K562 (cell line): ENCODE measurements around the gene PGGHG. TPM values are rescaled to one million over a fixed set of nuclear protein-coding genes. Genes with fewer than 3 reads are reported as not detected.

Experiments used
- ATAC-seq: fragments of 200-7000 bp; cut with Tn5 transposase; 3 replicates; pipeline ENCODE4 v1.9.1; 2020; ENCODE audit warnings: moderate library complexity
- BruUV-seq: library from RNA; stranded (reverse); fragments of 400-500 nt; replicated peaks from 2 replicates; lab custom pipeline; 2021; lab: Mats Ljungman, UMichigan
- CTCF ChIA-PET: fragments of 300-600 bp; formaldehyde crosslinking; extraction: SDS; loops from one replicate; lab custom pipeline; 2021; ENCODE audit warnings: low intra/inter-chr PET ratio; lab: Yijun Ruan, JAX
- POLR2A ChIA-PET: fragments of 300-600, 350-650 bp; sonication (Branson Sonifier 250); formaldehyde crosslinking; extraction: SDS; loops from one replicate; lab custom pipeline; 2021; ENCODE audit warnings: antibody characterized with exemption, inconsistent platforms; lab: Yijun Ruan, JAX
- DNase-seq, 4 experiments: peaks; one replicate each; pipeline versions ENCODE4 v3.0.0 to v3.0.0-alpha.2; 2011 to 2018; ENCODE audit warnings: low spot score in 3 of 4, mixed read lengths in 3 of 4; ENCODE audit errors: extremely low read depth in 1 of 4
- FAIRE-seq: peaks from 2 replicates; lab custom pipeline; 2011; peaks lifted over from hg19 to GRCh38; lab: Jason Lieb, UNC
- H2AFZ ChIP-seq: 2 replicates; pipeline ENCODE4 v1.6.0; 2011; ENCODE audit warnings: low read depth, low read length, control low read depth, inconsistent platforms
- H3K27ac ChIP-seq: fragments of 200-600 bp; 3 replicates; pipeline ENCODE4 v1.8.0; 2011; ENCODE audit warnings: low read depth, mild to moderate bottlenecking, control low read depth, inconsistent platforms, low read length, moderate library complexity, mixed read lengths; ENCODE audit errors: extremely low read depth
- H3K27me3 ChIP-seq, 2 experiments: fragments of 300-600 bp in 1 of 2; 2 replicates in 1 of 2; 3 replicates in 1 of 2; pipeline versions ENCODE4 v1.6.0 to v1.8.0; 2011; ENCODE audit warnings: inconsistent platforms in 2 of 2, low read length in 2 of 2, mild to moderate bottlenecking in 1 of 2, mixed read lengths in 1 of 2, moderate library complexity in 1 of 2; ENCODE audit not compliant: control insufficient read depth in 2 of 2, insufficient read depth in 2 of 2
- H3K36me3 ChIP-seq: fragments of 300-600 bp; 3 replicates; pipeline ENCODE4 v1.8.0; 2011; ENCODE audit warnings: mild to moderate bottlenecking, low read length, inconsistent platforms; ENCODE audit not compliant: control insufficient read depth, insufficient read depth
- H3K4me1 ChIP-seq, 2 experiments: fragments of 200-600 bp in 1 of 2; replicated peaks in 1 of 2; 2 replicates in 1 of 2; 3 replicates in 1 of 2; pipeline versions ENCODE4 v1.5.1 to v1.8.0; 2011; ENCODE audit warnings: inconsistent platforms in 2 of 2, low read length in 2 of 2, mild to moderate bottlenecking in 1 of 2, mixed read lengths in 1 of 2, moderate library complexity in 1 of 2; ENCODE audit not compliant: control insufficient read depth in 2 of 2, insufficient read depth in 2 of 2
- H3K4me2 ChIP-seq: 2 replicates; pipeline ENCODE4 v1.6.1; 2011; ENCODE audit warnings: low read length, control low read depth, inconsistent platforms, mixed read lengths; ENCODE audit not compliant: insufficient read depth
- H3K4me3 ChIP-seq: fragments of 200-600 bp; sonication (generic), shearing (Covaris generic); 2 replicates; pipeline ENCODE4 v1.5.1; 2016; ENCODE audit warnings: control low read depth, inconsistent platforms
- H3K79me2 ChIP-seq: fragments of 200-600 bp; 3 replicates; pipeline ENCODE4 v1.8.0; 2011; ENCODE audit warnings: low read length, inconsistent platforms; ENCODE audit not compliant: control insufficient read depth, insufficient read depth
- H3K9ac ChIP-seq, 2 experiments: 2 replicates each; pipeline versions ENCODE4 v1.6.0 to v1.6.1; 2011; ENCODE audit warnings: low read depth in 2 of 2, low read length in 2 of 2, control low read depth in 1 of 2, inconsistent platforms in 1 of 2, mild to moderate bottlenecking in 1 of 2, mixed read lengths in 1 of 2; ENCODE audit not compliant: insufficient read depth in 1 of 2
- H3K9me1 ChIP-seq: one replicate; pipeline ENCODE4 v1.6.0; 2011; ENCODE audit warnings: inconsistent platforms, mild to moderate bottlenecking, low read length, moderate library complexity; ENCODE audit not compliant: control insufficient read depth, insufficient read depth
- H3K9me3 ChIP-seq: replicated peaks from 2 replicates; pipeline ENCODE4 v1.5.1; 2011; ENCODE audit warnings: low read depth, low read length, inconsistent platforms; ENCODE audit not compliant: control insufficient read depth, insufficient read depth
- H4K20me1 ChIP-seq: replicated peaks from 2 replicates; pipeline ENCODE4 v1.6.1; 2011; ENCODE audit warnings: low read length, inconsistent platforms, mixed read lengths; ENCODE audit not compliant: control insufficient read depth, insufficient read depth
- IFI16 ChIP-seq: fragments of 250-450 bp; sonication (Bioruptor Pico); IDR thresholded peaks from 2 replicates; pipeline ENCODE4 v2.1.2; 2022; ENCODE audit warnings: mild to moderate bottlenecking, inconsistent platforms
- MYC ChIP-seq, 2 experiments: fragments of 250-450 bp in 1 of 2; sonication (Bioruptor Pico) in 1 of 2; IDR thresholded peaks; 2 replicates each; pipeline versions ENCODE4 v1.5.1 to v1.6.1; 2012 to 2021; ENCODE audit warnings: low read depth in 2 of 2, borderline replicate concordance in 1 of 2, improper control_type of control experiment in 1 of 2, low read length in 1 of 2, mild to moderate bottlenecking in 1 of 2, moderate library complexity in 1 of 2
- NFRKB ChIP-seq: fragments of 450-650 bp; IDR thresholded peaks from 2 replicates; pipeline ENCODE4 v1.6.1; 2016; ENCODE audit warnings: low read depth
- POLR2G ChIP-seq: fragments of 200-400 bp; formaldehyde crosslinking; IDR thresholded peaks from 2 replicates; pipeline ENCODE4 v1.6.1; 2017; ENCODE audit warnings: low read depth, mild to moderate bottlenecking, antibody characterized with exemption, low read length, moderate library complexity
- RBFOX2 ChIP-seq: fragments of 200-400 bp; formaldehyde crosslinking; IDR thresholded peaks from 2 replicates; pipeline ENCODE4 v1.6.1; 2017; ENCODE audit warnings: low read depth, mild to moderate bottlenecking, low read length, moderate library complexity
- SRSF3 ChIP-seq: fragments of 200-400 bp; formaldehyde crosslinking; IDR thresholded peaks from 2 replicates; pipeline ENCODE4 v1.6.1; 2016; ENCODE audit warnings: mild to moderate bottlenecking, low read length, moderate library complexity; ENCODE audit not compliant: insufficient read depth
- TBP ChIP-seq: optimal IDR thresholded peaks from 2 replicates; pipeline ENCODE3; 2011; ENCODE audit warnings: low read depth, low read length, improper control_type of control experiment
- WGBS: fragments of 100-300 bp; shearing (Covaris generic); methylation state at CpG from one replicate; pipeline ENCODE4 v1.1.6; 2016; ENCODE audit warnings: low coverage, mixed read lengths; ENCODE audit not compliant: insufficient coverage; ENCODE audit errors: missing lambda C conversion rate; 5-methylcytosine and 5-hydroxymethylcytosine counted together
- in situ Hi-C: fragments of 300-500 bp; cut with MboI; formaldehyde crosslinking; loops from 4 replicates; pipeline ENCODE4 v1.15.0; 2018; ENCODE audit warnings: inconsistent platforms, mixed read lengths
- intact Hi-C: fragments of 100-400 bp; cut with micrococcal nuclease; formaldehyde crosslinking; loops from 2 replicates; pipeline ENCODE4 v1.14.2; 2022
- polyA plus RNA-seq, 8 experiments: library from polyadenylated mRNA; depleted of rRNA in 4 of 8; stranded (reverse) in 5 of 8; unstranded in 3 of 8; fragments of >200 nt; fragmentation: Nextera tagmentation in 2 of 8; fragmentation: Illumina TruSeq in 1 of 8; extraction: Ambion mirVana in 2 of 8; extraction: Trizol in 1 of 8; gene quantifications; 2 replicates each; pipeline versions ENCODE4 v1.2.1 to v1.2.3, GENCODE V29; 2011 to 2014; ENCODE audit warnings: inconsistent platforms in 1 of 8, missing spikeins in 1 of 8
- total RNA-seq, 7 experiments: library from RNA; depleted of rRNA in 6 of 7; stranded (reverse); fragments of >200 nt in 6 of 7; fragmentation: Illumina TruSeq in 2 of 7; extraction: Trizol in 2 of 7; gene quantifications; 2 replicates each; pipeline versions ENCODE4 v1.2.1 to v1.2.3, GENCODE V29; 2011 to 2021; ENCODE audit warnings: low replicate concordance in 1 of 7
- TF ChIP-seq, protein P1 (sequence below): fragments of 250-450 bp; sonication (Bioruptor Pico); IDR thresholded peaks from 2 replicates; pipeline ENCODE4 v1.4.0; 2020; ENCODE audit warnings: mild to moderate bottlenecking
- TF ChIP-seq, protein P2 (sequence below): fragments of 250-450 bp; sonication (Bioruptor Pico); IDR thresholded peaks from 2 replicates; pipeline ENCODE4 v1.4.0; 2020; ENCODE audit warnings: mild to moderate bottlenecking, moderate library complexity
- TF ChIP-seq, protein P3 (sequence below): fragments of 250-450 bp; sonication (Bioruptor Pico); IDR thresholded peaks from 2 replicates; pipeline ENCODE4 v1.4.0; 2020
- TF ChIP-seq, protein P4 (sequence below): fragments of 250-450 bp; sonication (Bioruptor Pico); IDR thresholded peaks from 2 replicates; pipeline ENCODE4 v1.5.1; 2021; ENCODE audit warnings: mild to moderate bottlenecking

PGGHG gene
- total and polyA plus RNA-seq, 9 of the 15 experiments (the other 6 are each of a cell fraction or from before 2014, with no cell fraction given): 0.38 to 85.1 (median 18.1) TPM

DNA sequence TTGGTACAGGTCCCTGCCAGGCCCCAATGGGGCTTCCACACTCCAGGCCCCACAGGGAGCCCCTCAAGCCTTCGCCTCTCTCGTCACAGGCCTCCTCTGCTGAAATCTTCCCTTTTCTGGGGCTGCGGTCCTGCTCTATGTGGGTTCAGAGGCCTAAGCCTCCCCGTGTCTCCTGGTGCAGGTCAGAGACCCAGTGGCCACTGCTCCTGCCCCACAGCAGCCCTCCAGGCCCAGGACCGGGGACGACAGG lies 37.6 kb downstream of the PGGHG start:
- Histone ChIP-seq H3K4me3 (peak overlapping the region; percentile 18; the same call in 1 of the 2 replicates), H3K36me3 (no peaks in the 10 kb centered on the region), H3K4me2 (peak overlapping the region; percentile 63), H3K9me3 (no peaks in the 10 kb centered on the region), H3K9me1 (no peaks in the 10 kb centered on the region), H3K27me3 (no peaks in the 10 kb centered on the region), H3K27ac (peak overlapping the region; percentile 88), H2AFZ (peak overlapping the region; percentile 46), H3K9ac (peak overlapping the region; percentile 61 to 93), H4K20me1 (no peaks in the 10 kb centered on the region), H3K79me2 (peaks cover 29% of the 10 kb centered on the region), H3K4me1 (peaks cover 51 to 58% of the 10 kb centered on the region in 2 experiments)
- FAIRE-seq: no peak
- ChIA-PET POLR2A (interaction anchor here (1.6 kb wide), 1 partner anchor 10 kb away, joined by 5 read pairs; no protein-coding TSS in a partner anchor), CTCF (no interaction called here)
- ATAC-seq: peak; percentile 11; the same call in 2 of the 3 replicates
- 40% methylated on average over 6 of the region's 6 CpGs for WGBS
- intact Hi-C loops: no loop called here
- in situ Hi-C loops: no loop called here
- BruUV-seq: no TSS peak
- DNase-seq: peak in 1 of 4 experiments; percentile 5
- TF ChIP-seq NFRKB (peak; percentile 43; the same call in 1 of the 2 replicates), TBP (peak; percentile 7), SRSF3 (0 out of 2 replicates have a peak, but pooled peaks have one; percentile 35), POLR2G (peak; percentile 63), IFI16 (CRISPR knock-in tag) (no peak), RBFOX2 (peak; percentile 72), MYC (IDR thresholded peaks at IDR 0.05; ENCODE audit: low read depth, low read length) (no peak), MYC (CRISPR knock-in tag; IDR thresholded peaks at IDR 0.05; ENCODE audit: borderline replicate concordance, low read depth) (no peak)
- TF ChIP-seq, protein P1, sequence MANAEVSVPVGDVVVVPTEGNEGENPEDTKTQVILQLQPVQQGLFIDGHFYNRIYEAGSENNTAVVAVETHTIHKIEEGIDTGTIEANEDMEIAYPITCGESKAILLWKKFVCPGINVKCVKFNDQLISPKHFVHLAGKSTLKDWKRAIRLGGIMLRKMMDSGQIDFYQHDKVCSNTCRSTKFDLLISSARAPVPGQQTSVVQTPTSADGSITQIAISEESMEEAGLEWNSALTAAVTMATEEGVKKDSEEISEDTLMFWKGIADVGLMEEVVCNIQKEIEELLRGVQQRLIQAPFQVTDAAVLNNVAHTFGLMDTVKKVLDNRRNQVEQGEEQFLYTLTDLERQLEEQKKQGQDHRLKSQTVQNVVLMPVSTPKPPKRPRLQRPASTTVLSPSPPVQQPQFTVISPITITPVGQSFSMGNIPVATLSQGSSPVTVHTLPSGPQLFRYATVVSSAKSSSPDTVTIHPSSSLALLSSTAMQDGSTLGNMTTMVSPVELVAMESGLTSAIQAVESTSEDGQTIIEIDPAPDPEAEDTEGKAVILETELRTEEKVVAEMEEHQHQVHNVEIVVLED: no peak
- TF ChIP-seq, protein P2, sequence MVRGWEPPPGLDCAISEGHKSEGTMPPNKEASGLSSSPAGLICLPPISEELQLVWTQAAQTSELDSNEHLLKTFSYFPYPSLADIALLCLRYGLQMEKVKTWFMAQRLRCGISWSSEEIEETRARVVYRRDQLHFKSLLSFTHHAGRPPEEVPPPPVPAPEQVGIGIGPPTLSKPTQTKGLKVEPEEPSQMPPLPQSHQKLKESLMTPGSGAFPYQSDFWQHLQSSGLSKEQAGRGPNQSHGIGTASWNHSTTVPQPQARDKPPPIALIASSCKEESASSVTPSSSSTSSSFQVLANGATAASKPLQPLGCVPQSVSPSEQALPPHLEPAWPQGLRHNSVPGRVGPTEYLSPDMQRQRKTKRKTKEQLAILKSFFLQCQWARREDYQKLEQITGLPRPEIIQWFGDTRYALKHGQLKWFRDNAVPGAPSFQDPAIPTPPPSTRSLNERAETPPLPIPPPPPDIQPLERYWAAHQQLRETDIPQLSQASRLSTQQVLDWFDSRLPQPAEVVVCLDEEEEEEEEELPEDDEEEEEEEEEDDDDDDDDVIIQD (CRISPR knock-in tag): no peak
- TF ChIP-seq, protein P3, sequence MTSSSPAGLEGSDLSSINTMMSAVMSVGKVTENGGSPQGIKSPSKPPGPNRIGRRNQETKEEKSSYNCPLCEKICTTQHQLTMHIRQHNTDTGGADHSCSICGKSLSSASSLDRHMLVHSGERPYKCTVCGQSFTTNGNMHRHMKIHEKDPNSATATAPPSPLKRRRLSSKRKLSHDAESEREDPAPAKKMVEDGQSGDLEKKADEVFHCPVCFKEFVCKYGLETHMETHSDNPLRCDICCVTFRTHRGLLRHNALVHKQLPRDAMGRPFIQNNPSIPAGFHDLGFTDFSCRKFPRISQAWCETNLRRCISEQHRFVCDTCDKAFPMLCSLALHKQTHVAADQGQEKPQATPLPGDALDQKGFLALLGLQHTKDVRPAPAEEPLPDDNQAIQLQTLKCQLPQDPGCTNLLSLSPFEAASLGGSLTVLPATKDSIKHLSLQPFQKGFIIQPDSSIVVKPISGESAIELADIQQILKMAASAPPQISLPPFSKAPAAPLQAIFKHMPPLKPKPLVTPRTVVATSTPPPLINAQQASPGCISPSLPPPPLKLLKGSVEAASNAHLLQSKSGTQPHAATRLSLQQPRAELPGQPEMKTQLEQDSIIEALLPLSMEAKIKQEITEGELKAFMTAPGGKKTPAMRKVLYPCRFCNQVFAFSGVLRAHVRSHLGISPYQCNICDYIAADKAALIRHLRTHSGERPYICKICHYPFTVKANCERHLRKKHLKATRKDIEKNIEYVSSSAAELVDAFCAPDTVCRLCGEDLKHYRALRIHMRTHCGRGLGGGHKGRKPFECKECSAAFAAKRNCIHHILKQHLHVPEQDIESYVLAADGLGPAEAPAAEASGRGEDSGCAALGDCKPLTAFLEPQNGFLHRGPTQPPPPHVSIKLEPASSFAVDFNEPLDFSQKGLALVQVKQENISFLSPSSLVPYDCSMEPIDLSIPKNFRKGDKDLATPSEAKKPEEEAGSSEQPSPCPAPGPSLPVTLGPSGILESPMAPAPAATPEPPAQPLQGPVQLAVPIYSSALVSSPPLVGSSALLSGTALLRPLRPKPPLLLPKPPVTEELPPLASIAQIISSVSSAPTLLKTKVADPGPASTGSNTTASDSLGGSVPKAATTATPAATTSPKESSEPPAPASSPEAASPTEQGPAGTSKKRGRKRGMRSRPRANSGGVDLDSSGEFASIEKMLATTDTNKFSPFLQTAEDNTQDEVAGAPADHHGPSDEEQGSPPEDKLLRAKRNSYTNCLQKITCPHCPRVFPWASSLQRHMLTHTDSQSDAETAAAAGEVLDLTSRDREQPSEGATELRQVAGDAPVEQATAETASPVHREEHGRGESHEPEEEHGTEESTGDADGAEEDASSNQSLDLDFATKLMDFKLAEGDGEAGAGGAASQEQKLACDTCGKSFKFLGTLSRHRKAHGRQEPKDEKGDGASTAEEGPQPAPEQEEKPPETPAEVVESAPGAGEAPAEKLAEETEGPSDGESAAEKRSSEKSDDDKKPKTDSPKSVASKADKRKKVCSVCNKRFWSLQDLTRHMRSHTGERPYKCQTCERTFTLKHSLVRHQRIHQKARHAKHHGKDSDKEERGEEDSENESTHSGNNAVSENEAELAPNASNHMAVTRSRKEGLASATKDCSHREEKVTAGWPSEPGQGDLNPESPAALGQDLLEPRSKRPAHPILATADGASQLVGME (CRISPR knock-in tag): 0 out of 2 replicates have a peak, but pooled peaks have one; percentile 32
- TF ChIP-seq, protein P4, sequence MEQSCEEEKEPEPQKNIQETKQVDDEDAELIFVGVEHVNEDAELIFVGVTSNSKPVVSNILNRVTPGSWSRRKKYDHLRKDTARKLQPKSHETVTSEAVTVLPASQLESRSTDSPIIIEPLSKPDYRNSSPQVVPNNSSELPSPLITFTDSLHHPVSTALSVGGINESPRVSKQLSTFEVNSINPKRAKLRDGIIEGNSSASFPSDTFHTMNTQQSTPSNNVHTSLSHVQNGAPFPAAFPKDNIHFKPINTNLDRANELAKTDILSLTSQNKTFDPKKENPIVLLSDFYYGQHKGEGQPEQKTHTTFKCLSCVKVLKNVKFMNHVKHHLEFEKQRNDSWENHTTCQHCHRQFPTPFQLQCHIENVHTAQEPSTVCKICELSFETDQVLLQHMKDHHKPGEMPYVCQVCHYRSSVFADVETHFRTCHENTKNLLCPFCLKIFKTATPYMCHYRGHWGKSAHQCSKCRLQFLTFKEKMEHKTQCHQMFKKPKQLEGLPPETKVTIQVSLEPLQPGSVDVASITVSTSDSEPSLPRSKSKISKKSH (CRISPR knock-in tag): no peak
